Adrenal gland (tissue), 5 donors: ENCODE results near the gene KLK8.

Source experiments
- POLR2A ChIP-seq, 2 donors: fragments of 450-650 bp; IDR thresholded peaks; one replicate each; pipeline ENCODE4 v1.6.1; 2017; ENCODE audit warnings: antibody characterized with exemption in 2 of 2, mild to moderate bottlenecking in 2 of 2, moderate library complexity in 1 of 2
- TF ChIP-seq, protein P1 (sequence below), 6 experiments: fragments of 450-650 bp in 4 of 6; fragments of 200-600 bp in 2 of 6; sonication (generic) in 1 of 6; IDR thresholded peaks; 1 replicate in 5 of 6; 2 replicates in 1 of 6; pipeline versions ENCODE4 v1.5.1 to v1.8.0; 2016 to 2021; ENCODE audit warnings: antibody characterized with exemption in 6 of 6, mild to moderate bottlenecking in 2 of 6, moderate library complexity in 1 of 6
- donor health status: DM: no; HTN: no; CAD: no.

DNA sequence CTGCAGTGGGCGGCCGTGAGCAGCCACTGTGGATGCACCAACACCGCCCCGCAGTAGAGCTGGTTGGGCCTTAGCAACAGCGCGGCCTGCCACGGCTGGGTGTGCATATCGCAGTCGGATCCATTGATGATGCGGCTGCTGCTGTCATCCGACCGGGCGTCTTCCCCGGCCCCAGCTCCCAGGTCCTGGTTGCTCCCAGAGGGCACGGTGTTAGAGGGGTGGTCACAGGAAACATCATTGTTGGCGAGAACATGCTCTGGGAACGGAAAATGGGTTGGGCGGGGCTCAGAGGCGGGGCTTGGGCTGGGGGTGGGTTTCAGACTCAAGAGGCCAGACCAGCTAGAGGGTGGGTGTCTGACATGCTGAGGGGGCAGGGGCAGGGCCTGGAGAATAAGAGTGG is 51.5 kb downstream of the KLK8 start:
- TF ChIP-seq, protein P1, sequence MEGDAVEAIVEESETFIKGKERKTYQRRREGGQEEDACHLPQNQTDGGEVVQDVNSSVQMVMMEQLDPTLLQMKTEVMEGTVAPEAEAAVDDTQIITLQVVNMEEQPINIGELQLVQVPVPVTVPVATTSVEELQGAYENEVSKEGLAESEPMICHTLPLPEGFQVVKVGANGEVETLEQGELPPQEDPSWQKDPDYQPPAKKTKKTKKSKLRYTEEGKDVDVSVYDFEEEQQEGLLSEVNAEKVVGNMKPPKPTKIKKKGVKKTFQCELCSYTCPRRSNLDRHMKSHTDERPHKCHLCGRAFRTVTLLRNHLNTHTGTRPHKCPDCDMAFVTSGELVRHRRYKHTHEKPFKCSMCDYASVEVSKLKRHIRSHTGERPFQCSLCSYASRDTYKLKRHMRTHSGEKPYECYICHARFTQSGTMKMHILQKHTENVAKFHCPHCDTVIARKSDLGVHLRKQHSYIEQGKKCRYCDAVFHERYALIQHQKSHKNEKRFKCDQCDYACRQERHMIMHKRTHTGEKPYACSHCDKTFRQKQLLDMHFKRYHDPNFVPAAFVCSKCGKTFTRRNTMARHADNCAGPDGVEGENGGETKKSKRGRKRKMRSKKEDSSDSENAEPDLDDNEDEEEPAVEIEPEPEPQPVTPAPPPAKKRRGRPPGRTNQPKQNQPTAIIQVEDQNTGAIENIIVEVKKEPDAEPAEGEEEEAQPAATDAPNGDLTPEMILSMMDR (IDR thresholded peaks at IDR 0.05), result no peak
- no peak for TF ChIP-seq POLR2A (IDR thresholded peaks at IDR 0.05)
